GM11168 (cell line): ENCODE data around the gene LIN9.

ENCODE experiments used
- in situ Hi-C: fragments of 300-500 bp; cut with MboI; formaldehyde crosslinking; loops from one replicate; pipeline ENCODE4 v1.12.0; 2022; ENCODE audit warnings: low sequenced_read_pairs; ENCODE audit not compliant: unreplicated experiment

LIN9 gene

DNA sequence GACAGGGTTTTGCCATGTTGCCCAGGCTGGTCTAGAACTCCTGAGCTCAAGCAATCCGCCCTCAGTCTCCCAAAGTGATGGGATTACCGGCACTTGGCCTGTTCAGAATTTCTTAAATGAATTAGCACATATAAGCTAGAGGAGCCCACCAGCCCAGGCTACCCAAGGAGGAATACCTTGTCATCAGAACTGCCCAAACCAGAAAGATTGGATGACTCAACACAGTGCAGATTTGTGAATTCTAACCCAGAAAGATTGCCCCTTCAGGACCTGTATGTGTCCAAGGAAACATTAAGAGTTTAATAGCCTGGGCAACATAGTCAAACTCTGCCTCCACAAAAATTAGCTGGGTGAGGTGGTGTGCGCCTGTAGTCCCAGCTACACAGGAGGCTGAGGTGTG is 14.0 kb upstream of the LIN9 start:
- in situ Hi-C loops = no loop called here

GRCh38 chr1:226320930-226321329 is 12.0 kb upstream of the LIN9 start:
- in situ Hi-C loops = no loop called here

DNA sequence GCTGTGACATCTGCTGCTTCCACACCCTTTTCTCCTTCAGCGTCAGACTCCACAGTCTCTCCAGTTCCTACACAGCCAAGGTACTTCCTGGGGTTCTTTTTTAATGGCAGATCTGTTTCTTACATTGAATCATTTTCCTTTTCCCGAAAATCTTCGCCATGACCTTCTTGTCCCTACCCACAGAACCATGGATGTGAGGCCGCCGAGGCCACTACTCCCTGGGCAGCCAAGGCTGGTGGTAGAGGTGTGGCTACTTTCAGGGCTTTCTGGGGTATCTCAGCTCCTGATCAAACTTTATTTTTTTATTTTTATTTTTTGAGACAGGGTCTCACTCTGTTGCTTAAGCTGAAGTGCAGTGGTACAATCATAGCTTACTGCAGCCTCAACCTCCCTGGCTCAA is 9.5 kb upstream of the LIN9 start:
- in situ Hi-C loops = no loop called here

DNA sequence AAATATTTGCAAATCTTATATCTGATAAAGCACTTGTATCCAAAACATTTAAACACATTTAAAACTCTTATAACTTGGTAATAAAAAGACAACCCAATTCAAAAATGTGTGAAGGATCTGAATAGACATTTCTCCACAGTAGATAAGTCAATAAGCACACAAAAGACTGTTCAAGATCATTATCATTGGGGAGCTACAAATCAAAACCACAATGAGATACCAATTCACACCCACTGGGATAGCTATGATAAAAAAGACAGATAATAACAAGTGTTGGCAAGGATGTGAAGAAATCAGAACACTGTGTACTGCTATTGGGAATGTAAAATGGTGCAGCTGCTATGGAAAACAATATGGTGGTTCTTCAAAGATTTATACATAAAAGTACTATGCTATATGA is 5.1 kb upstream of the LIN9 start:
- in situ Hi-C loops = no loop called here

DNA sequence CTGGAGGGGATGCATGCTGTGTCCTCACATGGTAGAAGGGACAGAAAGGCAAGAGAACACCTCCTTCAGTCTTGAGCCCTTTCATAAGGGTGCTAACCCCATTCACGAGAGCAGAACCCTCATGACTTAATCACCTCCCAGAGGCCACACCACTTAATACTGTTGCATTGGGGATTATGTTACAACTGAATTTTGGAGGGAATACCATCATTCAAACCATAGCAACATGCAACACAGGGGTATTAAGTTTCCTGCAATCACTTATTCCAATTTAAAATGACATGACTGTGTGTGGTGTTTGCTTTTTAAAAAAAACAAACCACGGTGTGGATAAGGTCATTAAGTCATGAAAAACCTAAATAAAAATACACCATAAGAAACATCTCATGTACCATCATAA is 3.1 kb upstream of the LIN9 start:
- in situ Hi-C loops = no loop called here

DNA sequence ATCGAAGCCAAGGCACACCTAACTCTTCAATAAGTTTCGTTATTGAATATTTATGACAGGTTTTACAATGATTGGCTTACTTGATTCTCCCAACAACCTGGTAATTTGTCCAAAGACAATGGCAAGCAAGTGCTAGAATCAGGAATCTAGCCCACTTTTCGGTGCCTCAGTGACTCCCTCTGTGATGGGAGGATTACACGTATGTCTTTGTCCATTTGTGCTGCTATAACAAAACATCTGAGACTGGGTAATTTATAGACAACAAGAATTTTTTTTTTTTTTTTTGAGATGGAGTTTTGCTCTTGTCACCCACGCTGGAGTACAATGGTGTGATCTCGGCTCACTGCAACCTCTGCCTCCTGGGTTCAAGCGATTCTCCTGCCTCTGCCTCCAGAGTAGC is 2.4 kb upstream of the LIN9 start:
- in situ Hi-C loops = no loop called here

GRCh38 chr1:226310637-226311195 is 1.8 kb upstream of the LIN9 start:
- in situ Hi-C loops = no loop called here

DNA sequence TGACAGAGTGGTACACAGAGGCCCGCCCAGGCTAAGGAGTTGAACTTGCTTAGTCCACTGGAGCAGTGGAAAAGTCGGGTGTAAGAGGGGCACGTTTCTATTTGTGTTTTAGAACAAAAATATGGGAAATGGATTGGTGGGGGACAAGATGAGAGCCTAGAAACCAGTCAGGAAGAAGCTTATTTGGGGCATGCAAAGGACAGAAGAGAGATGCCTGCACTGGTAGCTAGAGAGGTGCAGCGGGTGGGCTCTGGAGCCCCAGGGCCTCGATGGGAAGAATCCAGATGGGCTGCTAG is 1.2 kb upstream of the LIN9 start:
- in situ Hi-C loops = no loop called here

DNA sequence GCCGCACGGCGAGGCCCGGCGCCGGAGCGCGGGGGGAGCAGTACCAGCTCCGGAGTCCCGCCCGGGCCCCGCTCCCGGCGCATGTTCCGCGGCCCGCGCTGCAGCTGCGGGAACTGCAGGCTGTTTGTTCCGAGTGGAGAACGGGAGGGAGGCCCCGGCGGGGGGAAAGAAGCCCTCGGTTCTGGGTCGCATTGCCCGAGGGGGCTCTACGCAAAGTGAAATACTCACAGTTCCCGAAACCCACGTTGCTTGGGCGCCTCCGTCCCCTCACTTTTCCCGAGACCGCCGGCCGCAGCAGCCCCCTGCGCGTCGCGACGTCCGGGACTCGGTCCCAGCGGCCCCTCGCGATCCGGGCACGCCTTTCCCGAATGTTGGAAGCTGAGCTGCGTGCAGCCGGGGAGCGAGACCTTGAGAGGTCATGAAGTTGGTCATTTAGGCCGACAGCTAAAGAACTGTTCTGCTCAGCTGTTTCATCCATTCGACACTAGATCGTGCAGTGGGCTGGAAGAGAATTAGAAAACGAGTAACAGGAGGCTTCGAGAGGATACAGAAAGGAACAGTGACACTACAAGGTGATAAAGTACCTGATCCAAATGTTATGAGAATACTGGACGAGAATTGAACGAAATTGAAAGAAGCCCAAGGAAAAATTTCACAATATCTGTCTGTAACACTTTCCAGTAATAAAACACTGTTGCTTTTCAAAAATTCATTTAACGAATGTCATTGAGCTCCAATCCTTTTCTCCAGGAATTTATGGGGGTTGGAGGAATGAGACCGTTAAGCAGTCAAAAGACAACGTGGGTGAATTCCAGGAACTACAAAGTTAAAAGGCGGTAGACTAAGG is 657 bp upstream of the LIN9 start:
- in situ Hi-C loops = no loop called here

GRCh38 chr1:226308166-226308722 is 720 bp downstream of the LIN9 start:
- in situ Hi-C loops = no loop called here

- in situ Hi-C loops = no loop called here
These were observed 2.5 kb downstream of the LIN9 start for GRCh38 chr1:226306425-226306824.

- in situ Hi-C loops = no loop called here
These were observed 3.8 kb downstream of the LIN9 start for GRCh38 chr1:226305184-226305583.

GRCh38 chr1:226304291-226304955 is 4.5 kb downstream of the LIN9 start:
- in situ Hi-C loops = no loop called here

GRCh38 chr1:226302731-226303130 is 6.2 kb downstream of the LIN9 start:
- in situ Hi-C loops = no loop called here

GRCh38 chr1:226296911-226297310 is 12.1 kb downstream of the LIN9 start:
- in situ Hi-C loops = no loop called here

DNA sequence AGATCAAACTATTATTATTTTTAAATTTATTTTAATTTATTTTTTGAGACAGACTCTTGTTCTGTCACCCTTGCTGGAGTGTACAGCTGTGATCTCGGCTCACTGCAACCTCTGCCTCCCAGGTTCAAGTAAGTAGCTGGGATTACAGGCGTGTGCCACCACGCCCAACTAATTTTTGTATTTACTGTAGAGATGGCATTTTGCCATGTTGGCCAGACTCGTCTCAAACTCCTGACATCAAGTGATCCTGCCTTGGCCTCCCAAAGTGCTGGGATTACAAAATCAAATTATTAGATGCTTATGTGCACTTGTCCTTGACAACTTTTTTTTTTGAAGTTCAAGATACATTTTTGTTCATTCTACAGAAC is 15.4 kb downstream of the LIN9 start:
- in situ Hi-C loops = no loop called here

GRCh38 chr1:226292874-226293552 is 16.0 kb downstream of the LIN9 start:
- in situ Hi-C loops = no loop called here

DNA sequence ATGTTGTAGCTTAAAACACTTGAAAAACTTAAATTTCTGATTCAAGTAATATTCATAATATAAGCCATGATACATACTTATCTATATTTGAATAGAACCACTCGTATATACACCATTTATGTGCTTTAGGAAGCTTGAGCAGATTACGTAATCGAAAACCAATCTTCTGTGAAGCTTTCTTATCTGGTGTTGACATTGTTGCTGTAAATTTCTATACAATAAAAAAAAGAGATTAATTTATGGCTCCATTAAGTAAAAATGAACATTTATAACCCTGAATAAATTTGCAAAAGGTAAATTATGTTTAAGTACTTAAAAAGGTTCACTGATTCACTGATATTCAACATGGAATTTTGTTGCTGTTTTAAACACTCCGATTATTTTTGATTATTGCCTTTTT is 21.4 kb downstream of the LIN9 start:
- in situ Hi-C loops = no loop called here

GRCh38 chr1:226281058-226281457 is 27.9 kb downstream of the LIN9 start:
- in situ Hi-C loops = no loop called here

DNA sequence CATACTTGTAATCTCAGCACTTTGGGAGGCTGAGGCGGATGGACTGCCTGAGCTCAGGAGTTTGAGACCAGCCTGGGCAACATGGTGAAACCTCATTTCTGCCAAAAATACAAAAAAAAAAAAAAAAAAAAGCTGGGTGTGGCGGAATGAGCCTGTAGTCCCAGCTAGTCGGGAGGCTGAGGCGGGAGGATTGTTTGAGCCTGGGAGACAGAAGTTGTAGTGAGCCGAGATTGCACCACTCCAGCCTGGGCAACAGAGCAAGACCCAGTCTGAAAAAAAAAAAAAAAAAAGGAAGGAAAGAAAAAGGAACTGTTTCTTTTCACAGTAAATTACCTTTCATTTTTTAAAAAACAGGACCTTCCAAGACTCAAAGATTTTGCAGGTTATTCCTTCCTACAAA is 29.5 kb downstream of the LIN9 start:
- in situ Hi-C loops = no loop called here

DNA sequence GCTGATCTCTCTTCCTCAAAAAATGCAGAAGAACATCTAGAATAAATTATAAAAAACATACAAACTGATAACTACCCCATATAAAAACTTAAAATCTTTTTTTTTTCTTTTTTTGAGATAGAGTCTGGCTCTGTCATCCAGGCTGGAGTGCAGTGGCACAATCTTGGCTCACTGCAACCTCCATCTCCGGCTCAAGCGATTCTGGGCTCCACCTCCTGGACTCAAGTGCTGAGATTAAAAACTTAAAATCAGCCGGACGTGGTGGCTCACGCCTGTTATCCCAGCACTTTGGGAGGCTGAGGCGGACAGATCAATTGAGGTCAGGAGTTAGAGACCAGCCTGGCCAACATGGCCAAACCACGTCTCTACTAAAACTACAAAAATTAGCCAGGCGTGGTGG is 31.1 kb downstream of the LIN9 start:
- in situ Hi-C loops = no loop called here
